H1 (cell line): ENCODE data around the gene SEPTIN5.

Experiments used
- ATF2 ChIP-seq: IDR thresholded peaks from 2 replicates; pipeline ENCODE4 v1.6.1; 2012; ENCODE audit warnings: low read length, inconsistent platforms
- CTCF ChIP-seq, 3 experiments: IDR thresholded peaks; 1 replicate in 2 of 3; 2 replicates in 1 of 3; pipeline versions ENCODE4 v1.5.1 to v1.6.1; 2011; ENCODE audit warnings: low read length in 3 of 3, mild to moderate bottlenecking in 3 of 3, inconsistent platforms in 2 of 3, low read depth in 1 of 3, moderate library complexity in 1 of 3; ENCODE audit not compliant: insufficient read depth in 1 of 3; ENCODE audit errors: control extremely low read depth in 1 of 3
- EP300 ChIP-seq, 2 experiments: IDR thresholded peaks; 1 replicate in 1 of 2; 2 replicates in 1 of 2; pipeline ENCODE4 v1.6.1; 2011 to 2012; ENCODE audit warnings: low read depth in 2 of 2, low read length in 2 of 2, mild to moderate bottlenecking in 2 of 2, borderline replicate concordance in 1 of 2, inconsistent platforms in 1 of 2, moderate library complexity in 1 of 2
- KDM4A ChIP-seq: IDR thresholded peaks from one replicate; pipeline ENCODE4 v1.7.1; 2012; ENCODE audit warnings: low read depth, mild to moderate bottlenecking, moderate library complexity, low read length, inconsistent platforms; ENCODE audit not compliant: severe bottlenecking
- MAFK ChIP-seq: IDR thresholded peaks from 2 replicates; pipeline ENCODE4 v1.6.1; 2012; ENCODE audit warnings: low read depth, mild to moderate bottlenecking, improper control_type of control experiment, low read length
- MAX ChIP-seq: IDR thresholded peaks from 2 replicates; pipeline ENCODE4 v1.6.1; 2012; ENCODE audit warnings: inconsistent platforms
- POLR2A ChIP-seq, 2 experiments: IDR thresholded peaks; 1 replicate in 1 of 2; 2 replicates in 1 of 2; pipeline ENCODE4 v1.6.1; 2011; ENCODE audit warnings: low read depth in 2 of 2, low read length in 2 of 2, mild to moderate bottlenecking in 2 of 2; ENCODE audit errors: control extremely low read depth in 1 of 2
- SIN3A ChIP-seq, 2 experiments: IDR thresholded peaks in 1 of 2; conservative IDR thresholded peaks in 1 of 2; 2 replicates each; pipeline ENCODE4 v1.6.1; 2011 to 2012; ENCODE audit warnings: low read length in 2 of 2, improper control_type of control experiment in 1 of 2, low read depth in 1 of 2, mild to moderate bottlenecking in 1 of 2
- SP1 ChIP-seq: IDR thresholded peaks from 2 replicates; pipeline ENCODE4 v1.6.1; 2011; ENCODE audit warnings: low read depth, low read length
- SP4 ChIP-seq: IDR thresholded peaks from 2 replicates; pipeline ENCODE4 v1.6.1; 2012; ENCODE audit warnings: low read length, inconsistent platforms

GRCh38 chr22:19763458-19764298, 49.4 kb downstream of the SEPTIN5 start:
- TF ChIP-seq CTCF (IDR thresholded peaks at IDR 0.05; ENCODE audit: control extremely low read depth in 1 of 3, insufficient read depth in 1 of 3, low read depth in 1 of 3, low read length in 3 of 3): no peak
- TF ChIP-seq MAX: no peak
- no peak for TF ChIP-seq KDM4A
- TF ChIP-seq ATF2: no peak
- TF ChIP-seq SIN3A (conservative IDR thresholded peaks at IDR 0.05 in 1 of 2, IDR thresholded peaks at IDR 0.05 in 1 of 2; ENCODE audit: low read depth in 1 of 2, low read length in 2 of 2): no peak
- TF ChIP-seq MAFK: no peak
- TF ChIP-seq SP4: no peak
- TF ChIP-seq SP1: no peak
- TF ChIP-seq EP300 (IDR thresholded peaks at IDR 0.05; ENCODE audit: borderline replicate concordance in 1 of 2, low read depth in 2 of 2, low read length in 2 of 2): no peak
- no peak for TF ChIP-seq POLR2A (IDR thresholded peaks at IDR 0.05; ENCODE audit: control extremely low read depth in 1 of 2, low read depth in 2 of 2, low read length in 2 of 2)
